VCaP (cell line): Measurements from ENCODE around the gene CHST11.

Experiments
- H3K27ac ChIP-seq: fragments of 450-650 bp; 2 replicates; pipeline ENCODE4 v1.5.1; 2017
- CTCF ChIP-seq: fragments of 450-650 bp; conservative IDR thresholded peaks from 2 replicates; pipeline ENCODE4 v1.5.1; 2017; ENCODE audit warnings: mild to moderate bottlenecking, moderate library complexity

The CHST11 gene

GRCh38 chr12:104693493-104693892 is 236.7 kb downstream of the CHST11 start:
- H3K27ac ChIP-seq, result no peak overlapping the region
- no peak for TF ChIP-seq CTCF

DNA sequence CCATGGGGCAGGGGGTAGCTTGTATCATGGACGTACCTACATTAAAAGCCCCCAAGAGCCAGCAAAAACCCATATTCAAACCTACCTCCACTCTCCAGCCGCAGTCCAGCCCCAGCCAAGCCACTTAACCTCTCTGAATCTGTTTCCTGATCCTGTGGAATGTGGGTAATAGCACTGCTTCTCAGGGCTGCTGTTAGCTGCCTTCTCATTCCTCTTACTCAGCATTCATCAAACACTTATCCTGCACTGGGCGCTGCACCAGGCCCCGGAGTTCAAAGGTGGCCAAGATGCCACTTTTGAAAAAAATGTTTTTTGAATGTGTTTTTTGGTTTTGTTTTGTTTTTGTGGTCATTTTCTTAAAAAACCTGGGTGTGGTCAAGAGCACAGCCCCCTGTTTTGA is 237.4 kb downstream of the CHST11 start:
- no peak for TF ChIP-seq CTCF
- H3K27ac ChIP-seq, result no peak overlapping the region

DNA sequence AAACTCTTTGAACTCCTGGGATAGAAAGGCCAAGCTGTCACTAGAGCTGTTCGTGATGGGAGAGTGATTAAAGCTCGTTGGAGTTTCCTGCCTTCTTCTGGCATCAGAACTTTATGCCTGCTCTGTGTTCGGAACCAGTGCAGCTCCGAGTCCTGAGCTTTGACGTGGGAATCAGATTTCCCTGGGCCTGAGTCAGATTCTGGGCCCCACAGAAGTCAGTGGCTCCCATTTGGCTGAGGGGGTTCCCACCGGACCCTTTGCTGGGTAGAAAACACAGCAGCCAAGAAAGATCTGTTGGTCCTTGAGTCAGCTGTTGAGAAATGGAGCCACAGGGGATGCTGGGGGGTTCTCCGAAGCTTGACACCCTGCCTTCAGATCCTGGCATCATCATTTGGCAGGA is 238.0 kb downstream of the CHST11 start:
- H3K27ac ChIP-seq, result no peak overlapping the region
- no peak for TF ChIP-seq CTCF

- TF ChIP-seq CTCF, result no peak
- H3K27ac ChIP-seq, result no peak overlapping the region
Observed at GRCh38 chr12:104695453-104696148, 238.9 kb downstream of the CHST11 start.

- no peak overlapping the region for H3K27ac ChIP-seq
- TF ChIP-seq CTCF, result no peak
Observed at GRCh38 chr12:104697186-104697585, 240.4 kb downstream of the CHST11 start.

- no peak for TF ChIP-seq CTCF
- H3K27ac ChIP-seq, result no peak overlapping the region
Observed at GRCh38 chr12:104698871-104699270, 242.1 kb downstream of the CHST11 start.

DNA sequence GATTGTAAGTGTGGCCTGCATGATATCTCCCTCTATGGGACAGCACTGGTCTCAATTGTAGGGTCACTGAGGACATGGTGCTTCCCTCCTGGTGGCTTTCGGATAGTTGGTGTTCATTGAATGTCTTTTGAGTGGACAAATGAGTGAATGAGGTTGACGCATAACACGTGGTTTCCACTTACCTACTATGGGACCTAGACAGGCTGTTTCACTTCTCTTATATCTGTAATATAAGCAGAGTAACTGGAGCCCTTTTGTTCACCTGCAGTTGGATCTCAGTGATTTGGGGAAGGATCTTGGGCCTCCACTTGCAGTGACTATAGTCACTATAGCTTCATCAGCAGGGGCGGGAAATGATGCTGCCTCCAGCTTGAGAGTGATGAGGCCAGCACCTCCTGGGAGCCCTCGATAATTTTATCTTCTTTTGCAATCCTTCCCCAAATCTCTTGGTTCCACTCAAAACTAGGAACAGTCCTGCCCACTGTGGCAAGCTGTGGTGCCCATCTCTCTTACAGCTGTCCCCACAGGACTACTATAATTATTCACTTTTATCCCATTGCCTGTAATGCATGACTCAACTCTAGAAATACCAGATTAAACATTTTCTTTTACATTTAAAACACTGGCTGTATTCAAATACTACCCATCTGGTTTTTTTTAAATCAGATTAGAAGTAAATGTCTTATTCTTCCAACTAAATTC is 242.9 kb downstream of the CHST11 start:
- no peak for TF ChIP-seq CTCF
- H3K27ac ChIP-seq, result no peak overlapping the region
